ENCODE results near the gene MAP2K6. TPM values are rescaled to one million over a fixed set of nuclear protein-coding genes. Genes with fewer than 3 reads are reported as not detected.

MAP2K6 gene
- total and polyA plus RNA-seq, 10 donors, result 3.4 to 36.3 (median 10.2) TPM

DNA sequence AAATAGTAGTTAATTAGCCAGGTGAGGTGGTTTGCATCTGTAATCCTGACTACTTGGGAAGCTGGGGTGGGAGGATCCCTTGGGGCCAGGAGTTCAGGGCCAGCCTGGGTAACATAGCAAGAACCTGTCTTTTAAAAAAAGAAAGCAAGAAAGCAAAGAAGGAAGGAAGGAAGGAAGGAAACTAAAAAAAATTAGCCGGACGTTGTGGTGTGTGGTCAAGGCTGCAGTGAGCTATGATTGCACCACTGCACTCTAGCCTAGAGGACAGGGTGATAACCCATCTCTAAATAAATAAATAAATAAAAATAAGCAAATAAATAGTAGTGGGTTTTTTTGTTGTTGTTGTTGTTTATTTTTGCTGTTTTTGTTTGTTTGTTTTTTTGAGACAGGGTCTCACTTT is 39.3 kb upstream of the MAP2K6 start:
- Histone ChIP-seq H3K36me3 (no peaks in the 10 kb centered on the region), H3K4me3 (no peak overlapping the region), H3K27me3 (replicated peaks in 1 of 7) (no peaks in the 10 kb centered on the region), H3K9me3 (no peaks in the 10 kb centered on the region), H3K27ac (no peak overlapping the region), H3K4me1 (peaks cover 0 to 20% (median 13%) of the 10 kb centered on the region in 6 donors)
- no peak for DNase-seq
- 9 to 23% (median 11%) methylated on average over 2 of the region's 2 CpGs for WGBS, 5 donors
- intact Hi-C loops (cut with DNase I; ENCODE audit: low total_unique reads), result no loop called here
- TF ChIP-seq, protein P1, sequence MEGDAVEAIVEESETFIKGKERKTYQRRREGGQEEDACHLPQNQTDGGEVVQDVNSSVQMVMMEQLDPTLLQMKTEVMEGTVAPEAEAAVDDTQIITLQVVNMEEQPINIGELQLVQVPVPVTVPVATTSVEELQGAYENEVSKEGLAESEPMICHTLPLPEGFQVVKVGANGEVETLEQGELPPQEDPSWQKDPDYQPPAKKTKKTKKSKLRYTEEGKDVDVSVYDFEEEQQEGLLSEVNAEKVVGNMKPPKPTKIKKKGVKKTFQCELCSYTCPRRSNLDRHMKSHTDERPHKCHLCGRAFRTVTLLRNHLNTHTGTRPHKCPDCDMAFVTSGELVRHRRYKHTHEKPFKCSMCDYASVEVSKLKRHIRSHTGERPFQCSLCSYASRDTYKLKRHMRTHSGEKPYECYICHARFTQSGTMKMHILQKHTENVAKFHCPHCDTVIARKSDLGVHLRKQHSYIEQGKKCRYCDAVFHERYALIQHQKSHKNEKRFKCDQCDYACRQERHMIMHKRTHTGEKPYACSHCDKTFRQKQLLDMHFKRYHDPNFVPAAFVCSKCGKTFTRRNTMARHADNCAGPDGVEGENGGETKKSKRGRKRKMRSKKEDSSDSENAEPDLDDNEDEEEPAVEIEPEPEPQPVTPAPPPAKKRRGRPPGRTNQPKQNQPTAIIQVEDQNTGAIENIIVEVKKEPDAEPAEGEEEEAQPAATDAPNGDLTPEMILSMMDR (IDR thresholded peaks at IDR 0.05 in 8 of 11, conservative IDR thresholded peaks at IDR 0.05 in 3 of 11), result no peak
- TF ChIP-seq POLR2A (IDR thresholded peaks at IDR 0.05) (no peak), POLR2AphosphoS5 (IDR thresholded peaks at IDR 0.05) (no peak)

DNA sequence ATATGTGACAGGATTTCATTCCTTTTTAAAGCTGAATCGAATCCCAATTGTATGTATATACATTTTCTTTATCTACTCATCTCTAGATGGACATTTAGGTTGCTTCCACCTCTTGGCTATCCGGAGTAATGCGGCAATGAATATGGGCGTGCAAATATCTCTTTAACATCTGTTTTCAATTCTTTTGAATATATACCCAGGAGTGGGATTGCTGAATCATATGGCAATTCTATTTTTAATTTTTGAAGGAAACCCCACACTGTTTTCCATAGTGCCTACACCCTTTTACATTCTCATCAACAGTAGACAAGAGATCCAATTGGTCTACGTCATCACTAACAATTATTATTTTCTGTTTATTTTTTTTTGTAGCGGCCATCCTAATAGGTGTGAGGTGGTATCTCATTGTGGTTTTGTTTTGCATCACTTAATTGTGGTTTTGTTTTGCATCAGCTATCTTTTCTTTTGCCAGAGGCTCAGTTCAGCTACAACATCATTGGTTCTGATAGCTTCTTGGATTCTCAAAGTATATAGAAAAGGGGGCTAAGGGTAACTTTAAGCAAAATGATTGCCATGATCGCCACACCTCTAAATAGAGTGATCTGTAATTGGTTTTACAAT is 25.6 kb upstream of the MAP2K6 start:
- Histone ChIP-seq H3K4me3 (no peak overlapping the region), H3K27ac (no peak overlapping the region), H3K36me3 (no peaks in the 10 kb centered on the region), H3K27me3 (replicated peaks in 1 of 7) (peaks cover 0 to 24% (median 0%) of the 10 kb centered on the region in 7 donors), H3K9me3 (no peaks in the 10 kb centered on the region), H3K4me1 (no peaks in the 10 kb centered on the region)
- WGBS, 5 donors, result 88 to 94% (median 89%) methylated on average over 7 of the region's 7 CpGs
- no peak for TF ChIP-seq POLR2AphosphoS5 (IDR thresholded peaks at IDR 0.05)
- no peak for TF ChIP-seq POLR2A (IDR thresholded peaks at IDR 0.05)
- TF ChIP-seq, protein P1 (IDR thresholded peaks at IDR 0.05 in 8 of 11, conservative IDR thresholded peaks at IDR 0.05 in 3 of 11), result no peak
- no peak for DNase-seq
- intact Hi-C loops (cut with DNase I; ENCODE audit: low total_unique reads), result no loop called here

DNA sequence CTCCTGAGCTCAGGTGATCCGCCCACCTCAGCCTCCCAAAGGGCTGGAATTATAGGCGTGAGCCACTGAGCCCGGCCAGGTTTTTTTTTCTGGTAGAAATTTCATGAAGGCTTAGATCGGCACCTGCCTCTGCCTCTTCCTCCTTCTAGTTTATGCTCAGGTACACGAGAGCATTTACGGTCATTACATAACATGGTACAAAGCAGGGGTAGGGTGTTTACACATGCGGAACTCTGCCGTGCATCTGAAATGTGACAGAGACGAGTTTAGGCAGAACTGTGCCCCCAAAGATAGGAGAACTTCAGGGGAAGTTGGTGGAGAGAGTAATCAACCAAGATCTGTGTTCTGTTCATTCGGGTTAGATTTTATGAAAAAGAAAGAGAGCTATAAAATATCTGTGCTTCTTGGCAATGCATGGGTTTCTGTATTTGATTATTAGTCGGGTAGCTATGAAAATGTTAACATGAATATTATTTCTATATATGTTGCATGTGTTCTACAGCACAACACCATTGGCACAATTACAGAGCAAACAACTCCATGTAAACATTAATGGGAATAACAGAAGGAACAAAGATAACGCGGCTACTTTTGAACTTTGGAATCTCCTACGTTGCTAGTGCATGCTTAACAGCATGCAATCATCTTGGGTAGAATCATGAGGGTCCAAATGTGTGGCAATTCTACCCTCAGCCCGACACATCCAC is 23.5 kb upstream of the MAP2K6 start:
- intact Hi-C loops (cut with DNase I; ENCODE audit: low total_unique reads), result no loop called here
- no peaks in the 10 kb centered on the region for H3K36me3 ChIP-seq
- TF ChIP-seq POLR2A (IDR thresholded peaks at IDR 0.05) (no peak), POLR2AphosphoS5 (IDR thresholded peaks at IDR 0.05) (no peak)
- TF ChIP-seq, protein P1 (IDR thresholded peaks at IDR 0.05 in 8 of 11, conservative IDR thresholded peaks at IDR 0.05 in 3 of 11), result no peak
- WGBS, 5 donors, result 81 to 85% (median 85%) methylated on average over 15 of the region's 15 CpGs
- H3K4me3 ChIP-seq, result no peak overlapping the region
- peaks cover 0 to 24% (median 0%) of the 10 kb centered on the region in 7 donors for H3K27me3 ChIP-seq (replicated peaks in 1 of 7)
- DNase-seq, result no peak
- no peak overlapping the region for H3K27ac ChIP-seq
- peaks cover 0 to 4% (median 0%) of the 10 kb centered on the region in 6 donors for H3K4me1 ChIP-seq
- no peaks in the 10 kb centered on the region for H3K9me3 ChIP-seq

DNA sequence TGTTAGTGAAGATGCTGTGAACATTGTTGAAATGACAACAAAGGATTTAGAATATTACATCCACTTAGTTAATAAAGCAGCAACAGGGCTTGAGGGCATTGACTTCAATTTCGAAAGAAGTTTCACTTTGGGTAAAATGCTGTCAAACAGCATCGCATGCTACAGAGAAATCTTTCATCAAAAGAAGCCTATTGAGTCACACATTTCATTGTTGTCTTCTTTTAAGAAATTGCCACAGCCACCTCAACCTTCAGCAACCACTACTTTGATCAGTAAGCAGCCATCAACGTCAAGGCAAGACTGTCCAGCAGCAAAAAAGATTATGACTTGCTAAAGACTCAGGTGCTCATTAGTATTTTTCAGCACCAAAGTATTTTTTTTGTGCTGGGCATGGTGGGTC is 13.2 kb upstream of the MAP2K6 start:
- Histone ChIP-seq H3K4me3 (no peak overlapping the region), H3K9me3 (peaks cover 0 to 7% (median 0%) of the 10 kb centered on the region in 8 donors), H3K36me3 (no peaks in the 10 kb centered on the region), H3K27ac (no peak overlapping the region), H3K4me1 (no peaks in the 10 kb centered on the region), H3K27me3 (replicated peaks in 1 of 7) (peaks cover 0 to 14% (median 0%) of the 10 kb centered on the region in 7 donors)
- no peak for DNase-seq
- TF ChIP-seq, protein P1 (IDR thresholded peaks at IDR 0.05 in 8 of 11, conservative IDR thresholded peaks at IDR 0.05 in 3 of 11), result no peak
- TF ChIP-seq POLR2A (IDR thresholded peaks at IDR 0.05) (no peak), POLR2AphosphoS5 (IDR thresholded peaks at IDR 0.05) (no peak)
- intact Hi-C loops (cut with DNase I; ENCODE audit: low total_unique reads), result loop anchor here (10.0 kb wide), 1 partner anchor 66 kb away; no protein-coding TSS in a partner anchor
- WGBS, 5 donors, result 49 to 60% (median 55%) methylated on average over 3 of the region's 3 CpGs

Measured in spleen (tissue), 11 donors.